GM21576 (cell line): ENCODE measurements around the gene KIF1A.
"Not testable (repeated sequence)": the region's sequence is repeated elsewhere in the genome, so short reads cannot be mapped to it uniquely, and the experiment has no call there.

Experiments used
- ATAC-seq: cut with Tn5 transposase; IDR thresholded peaks from one replicate; pipeline ENCODE4 v1.9.1; 2021; ENCODE audit warnings: mild to moderate bottlenecking, moderate library complexity; ENCODE audit not compliant: unreplicated experiment

Gene KIF1A

DNA sequence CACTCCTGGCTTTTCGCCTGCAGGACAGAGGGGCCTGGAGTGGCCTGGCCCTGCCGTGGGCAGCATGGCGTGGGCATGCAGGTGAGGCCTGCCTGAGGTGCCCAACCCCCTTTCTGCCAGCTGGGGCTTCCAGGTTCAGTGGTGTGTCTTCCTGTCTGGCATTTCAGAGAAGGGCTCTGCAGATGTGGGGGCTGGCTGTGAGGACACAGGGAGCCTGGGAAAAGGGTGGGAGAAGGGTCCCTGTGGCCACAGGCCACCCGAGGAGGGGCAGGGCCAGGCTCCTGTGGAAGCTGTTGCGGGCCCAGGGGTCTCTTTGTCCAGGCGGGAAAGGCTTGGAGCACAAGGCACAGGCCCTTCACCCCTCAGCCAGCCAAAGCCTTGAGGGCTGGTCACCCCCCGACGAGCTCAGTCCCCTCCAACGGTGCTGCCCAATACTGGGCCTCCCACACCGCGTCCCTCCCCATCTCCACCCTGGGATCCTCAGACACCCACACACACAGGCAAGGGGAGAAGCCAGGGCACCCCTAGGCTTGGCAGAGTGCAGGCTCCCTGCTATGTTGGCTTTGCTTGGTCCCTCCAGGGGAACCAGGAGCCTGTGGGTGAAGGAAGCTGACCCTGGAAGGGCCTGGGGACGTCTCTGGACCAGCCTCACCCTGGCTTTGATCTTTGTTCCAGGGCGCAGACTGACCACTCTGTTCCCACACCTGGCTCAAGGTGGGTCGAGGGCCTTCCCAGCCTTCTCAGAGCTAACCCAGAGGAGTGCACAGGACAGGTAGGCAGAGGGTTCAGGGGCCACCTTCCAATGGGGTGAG, 132.1 kb downstream of the KIF1A start:
- no peak for ATAC-seq

- no peak for ATAC-seq
Observed at GRCh38 chr2:240687045-240687740, 132.8 kb downstream of the KIF1A start.

- ATAC-seq: no peak
Observed at GRCh38 chr2:240686460-240686859, 133.6 kb downstream of the KIF1A start.

- no peak for ATAC-seq
Observed at GRCh38 chr2:240685771-240686371, 134.1 kb downstream of the KIF1A start.

- ATAC-seq: not testable (repeated sequence)
Observed at GRCh38 chr2:240683980-240684728, 135.9 kb downstream of the KIF1A start.

DNA sequence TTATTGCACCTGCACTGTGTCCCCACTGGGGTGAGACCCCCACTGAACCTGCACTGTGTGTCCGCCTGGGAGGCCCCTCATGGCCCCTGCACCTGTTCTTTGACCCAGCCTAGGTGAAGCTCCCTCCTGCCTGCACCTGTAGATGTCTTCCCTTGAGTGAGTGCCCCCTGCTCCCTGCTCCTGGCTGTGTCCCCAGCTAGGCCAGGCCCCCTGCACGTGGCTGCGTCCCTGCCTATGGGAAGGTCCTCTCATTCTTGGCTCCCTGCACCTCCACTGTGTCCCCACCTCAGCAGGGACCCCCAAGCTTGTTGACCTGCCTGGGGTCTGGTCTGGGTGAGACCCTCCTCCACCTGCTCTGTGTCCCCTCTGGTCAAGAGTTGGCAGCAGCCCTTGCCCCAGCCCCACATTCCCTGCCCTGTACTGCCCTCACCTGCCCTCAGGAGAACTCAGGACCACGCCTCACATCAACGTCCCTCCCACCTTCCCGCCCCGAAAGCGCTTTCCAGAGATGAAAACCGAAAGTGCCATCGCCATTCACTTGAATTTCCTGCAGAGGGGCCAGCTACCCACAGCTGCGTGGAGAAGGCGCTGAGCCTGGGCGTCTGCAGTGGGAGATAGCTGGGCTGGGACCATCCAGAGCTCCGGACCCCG, 136.6 kb downstream of the KIF1A start:
- not testable (repeated sequence) for ATAC-seq

GRCh38 chr2:240682431-240683224, 137.4 kb downstream of the KIF1A start, which contains the start of gene AQP12B:
TSS of gene AQP12B (minus strand) at chr2:240682885. CDS start at chr2:240682837, 48 bp downstream.
- ATAC-seq: not testable (repeated sequence)

DNA sequence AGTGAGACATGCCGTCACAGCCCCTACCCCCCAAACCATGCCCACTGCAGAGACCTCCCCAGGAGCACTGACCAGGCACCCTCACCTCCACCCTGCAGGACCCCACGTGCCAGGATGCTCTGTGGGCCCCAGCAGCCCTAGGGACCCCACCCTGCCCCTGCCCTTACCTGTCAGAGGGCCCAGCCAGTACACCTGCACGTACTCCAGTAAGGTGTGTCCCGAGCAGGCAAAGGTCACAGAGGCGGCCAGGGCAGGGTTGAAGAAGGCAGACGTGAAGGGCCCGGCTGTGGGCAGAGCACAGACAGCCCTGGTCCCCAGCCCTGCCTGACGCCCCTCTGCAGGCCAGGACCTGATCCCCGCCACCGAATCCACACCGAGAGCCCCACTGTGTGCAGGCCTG, 139.8 kb downstream of the KIF1A start:
- not testable (repeated sequence) for ATAC-seq

DNA sequence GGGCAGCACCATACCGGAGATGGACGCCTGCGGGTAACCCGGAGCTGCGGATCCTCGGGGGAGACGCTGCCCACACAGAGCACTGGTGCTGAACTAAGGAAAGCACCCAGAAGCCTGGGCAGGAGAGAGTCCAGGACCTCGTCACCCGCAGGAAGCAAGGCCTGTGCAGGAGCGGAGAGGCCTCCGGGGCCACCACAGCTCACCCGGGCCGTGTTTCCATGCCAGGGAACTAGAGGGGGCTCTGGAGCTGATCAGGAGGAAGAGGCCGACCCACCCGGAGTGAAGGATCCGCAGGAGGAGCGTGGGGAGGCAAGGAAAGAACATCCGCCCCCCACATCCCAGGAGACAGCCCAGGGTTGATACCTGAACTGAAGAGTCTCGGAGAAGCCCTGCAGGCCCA, 141.1 kb downstream of the KIF1A start:
- not testable (repeated sequence) for ATAC-seq

DNA sequence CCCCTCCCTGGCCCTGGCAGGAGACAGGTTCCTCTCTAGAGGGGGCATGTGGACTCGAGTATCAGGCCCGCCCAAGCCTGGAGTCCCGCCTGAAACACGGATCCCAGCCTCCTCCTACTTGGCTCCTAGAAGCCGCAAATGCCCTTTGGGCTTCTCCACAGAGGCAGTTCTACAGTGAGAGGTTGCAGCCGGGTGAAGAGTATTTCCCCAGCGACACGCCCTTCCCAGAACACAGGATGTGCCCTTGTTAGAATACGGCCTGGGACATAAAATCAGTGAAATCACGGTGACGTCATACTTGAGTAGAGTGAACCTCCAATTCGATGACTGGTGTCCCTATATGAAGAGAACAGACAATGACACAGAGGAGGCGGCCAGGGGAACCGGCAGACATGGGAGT, 142.0 kb downstream of the KIF1A start:
- not testable (repeated sequence) for ATAC-seq

- not testable (repeated sequence) for ATAC-seq
Observed at GRCh38 chr2:240675345-240675744, 144.7 kb downstream of the KIF1A start.

- ATAC-seq: not testable (repeated sequence)
Observed at GRCh38 chr2:240674461-240675184, 145.4 kb downstream of the KIF1A start.

DNA sequence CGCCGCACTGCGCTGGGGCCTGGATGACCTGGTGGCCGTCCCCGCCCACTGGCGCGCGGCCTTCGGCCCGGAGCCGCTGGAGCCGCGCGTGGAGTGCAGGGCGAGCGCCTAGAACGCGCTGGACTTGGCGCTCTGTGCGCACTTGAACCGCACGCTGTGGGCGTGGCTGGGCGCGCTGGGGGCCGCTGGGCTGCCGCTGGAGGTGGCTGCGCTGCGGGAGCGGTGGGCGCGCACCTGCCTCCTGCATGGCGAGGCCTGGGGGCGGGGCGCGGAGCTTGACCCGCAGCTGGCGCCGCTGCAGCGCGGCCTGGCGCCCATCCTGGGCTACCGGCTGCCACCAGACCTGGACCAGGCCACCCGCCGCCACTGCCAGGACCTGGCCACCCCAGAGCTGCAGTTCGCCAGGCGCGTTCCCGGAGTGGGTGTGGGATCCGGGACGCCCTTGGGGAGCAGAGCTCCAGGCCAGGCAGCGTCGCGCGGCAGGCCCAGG, 147.3 kb downstream of the KIF1A start:
- no peak for ATAC-seq

DNA sequence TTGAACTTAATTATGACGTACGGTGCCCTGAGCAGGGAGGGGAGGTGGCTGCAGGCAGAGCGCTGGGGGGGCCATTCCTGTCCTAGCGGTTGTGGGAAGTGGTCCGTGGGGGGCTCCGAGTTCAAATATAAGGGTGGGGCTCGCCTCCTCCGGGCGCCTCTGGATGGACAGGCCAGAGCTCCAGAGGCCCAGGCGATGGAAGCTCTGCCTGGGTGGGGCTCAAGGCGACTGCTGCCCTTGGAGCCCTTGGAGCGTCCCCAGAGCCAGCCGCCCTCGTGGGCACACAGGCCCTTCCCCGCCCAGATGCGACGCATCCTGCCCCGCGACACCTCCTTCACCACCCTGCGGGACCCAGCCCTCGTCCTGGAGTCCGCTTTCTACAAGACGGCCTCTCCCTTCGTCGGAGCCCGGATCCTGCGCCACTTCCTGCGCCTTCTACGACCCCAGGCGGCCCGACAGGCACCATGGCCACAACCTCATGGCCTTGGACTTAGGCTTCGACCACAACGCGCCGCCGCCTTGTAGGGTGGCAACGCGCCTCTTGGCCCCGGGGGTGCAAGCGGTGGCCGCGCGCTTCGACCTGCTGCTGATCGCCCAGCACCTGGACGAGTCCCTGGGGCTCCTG, 147.8 kb downstream of the KIF1A start:
- no peak for ATAC-seq

DNA sequence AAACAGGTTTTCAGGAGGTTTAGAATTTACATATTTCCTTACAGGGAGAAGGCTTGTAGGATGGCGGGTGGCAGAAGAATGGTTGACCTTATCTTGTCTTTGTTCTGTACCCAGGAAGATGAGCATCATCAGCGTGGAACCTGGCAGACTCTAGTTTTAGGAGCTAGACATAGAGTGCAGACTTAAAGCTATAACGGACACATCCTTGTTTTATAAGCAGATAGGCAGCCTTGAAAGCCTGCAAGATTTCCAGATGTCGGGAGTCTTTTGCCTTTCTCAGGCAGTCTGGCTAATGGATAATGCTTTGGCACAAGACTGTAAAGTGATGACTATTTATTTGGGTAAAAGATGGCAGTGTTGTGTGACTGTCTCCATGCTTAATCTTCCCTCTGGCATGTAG, 149.1 kb downstream of the KIF1A start:
- ATAC-seq: no peak

DNA sequence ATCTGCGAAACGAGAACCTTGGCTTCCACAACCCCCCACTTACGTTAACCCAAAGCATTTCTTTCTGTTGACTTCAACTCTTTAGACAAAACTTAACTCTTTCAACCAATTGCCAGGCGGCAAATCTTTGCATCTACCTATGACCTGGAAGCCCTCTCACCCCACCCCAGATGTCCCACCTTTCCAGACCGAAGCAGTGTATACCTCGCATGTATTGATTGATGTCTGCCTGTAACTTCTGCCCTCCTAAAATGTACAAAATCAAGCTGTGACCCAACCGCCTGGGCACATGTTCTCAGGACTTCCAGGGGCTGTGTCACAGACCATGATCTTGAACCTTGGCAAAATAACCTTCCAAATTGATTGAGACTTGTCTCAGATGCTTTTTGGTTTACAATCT, 149.6 kb downstream of the KIF1A start:
- no peak for ATAC-seq

- ATAC-seq: no peak
Observed at GRCh38 chr2:240664622-240665021, 155.4 kb downstream of the KIF1A start.
